ENCODE results near the gene PPP2CA. TPM values are rescaled to one million over a fixed set of nuclear protein-coding genes. Genes with fewer than 3 reads are reported as not detected.

The PPP2CA gene
- total and polyA plus RNA-seq, 9 of the 15 experiments (the other 6 are each of a cell fraction or from before 2014, with no cell fraction given) = 23.0 to 257 (median 109) TPM

DNA sequence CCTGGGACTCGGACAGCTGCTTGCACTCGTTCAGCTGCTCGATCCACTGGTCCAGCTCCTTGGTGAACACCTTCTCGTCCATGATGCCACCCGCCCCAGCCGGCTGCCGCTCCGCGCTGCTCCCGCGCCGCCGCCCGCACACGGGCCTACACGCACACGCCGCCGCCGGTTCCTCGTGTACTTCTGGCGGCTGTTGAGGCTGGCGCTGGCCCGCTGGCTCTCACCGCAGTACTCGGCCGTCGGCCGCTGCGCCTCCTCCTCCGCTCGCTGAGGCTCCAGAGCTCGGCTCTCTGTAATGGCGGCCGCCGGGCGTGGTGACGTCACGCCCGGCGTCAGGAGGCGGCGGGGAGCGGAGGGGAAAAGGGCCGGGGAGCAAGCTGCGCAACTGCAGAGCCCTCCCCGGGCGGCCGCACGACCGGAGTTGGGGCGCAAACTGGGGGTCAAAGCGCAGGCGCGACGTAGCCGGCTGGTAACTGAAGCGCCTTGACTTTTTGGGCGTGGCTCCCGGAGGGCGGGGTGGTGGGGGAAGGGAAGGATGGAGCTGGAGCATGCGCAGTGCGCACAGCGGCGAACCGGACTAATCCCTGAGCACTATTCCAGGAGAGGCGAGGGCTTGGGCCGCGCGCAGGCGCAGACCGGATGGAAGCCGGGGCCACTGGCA, at the start of gene PPP2CA (continued):
- 0 out of 2 replicates have a peak, but pooled peaks have one; percentile 4 for TF ChIP-seq MAX (CRISPR knock-in tag; IDR thresholded peaks at IDR 0.05)
- no peak for TF ChIP-seq NFE2 (IDR thresholded peaks at IDR 0.05; ENCODE audit: low read depth)
- peak; percentile 58 for TF ChIP-seq EGR1 (conservative IDR thresholded peaks at IDR 0.05)
- TF ChIP-seq AFF1 (IDR thresholded peaks at IDR 0.05; ENCODE audit: low read depth in 1 of 2, partially characterized antibody in 2 of 2) = no peak
- peak; percentile 91 for TF ChIP-seq RBBP5 (IDR thresholded peaks at IDR 0.05; ENCODE audit: borderline replicate concordance, insufficient read depth, low read length, poor library complexity, severe bottlenecking)
- TF ChIP-seq CREM (IDR thresholded peaks at IDR 0.05; ENCODE audit: low read depth) = peak; percentile 90
- peak; percentile 100 for TF ChIP-seq NRF1 (conservative IDR thresholded peaks at IDR 0.05 in 1 of 2, IDR thresholded peaks at IDR 0.05 in 1 of 2)
- TF ChIP-seq ESRRB (CRISPR knock-in tag; IDR thresholded peaks at IDR 0.05; ENCODE audit: borderline replicate concordance) = no peak
- TF ChIP-seq CXXC5 (CRISPR knock-in tag; IDR thresholded peaks at IDR 0.05) = peak; percentile 90
- TF ChIP-seq, protein P1, sequence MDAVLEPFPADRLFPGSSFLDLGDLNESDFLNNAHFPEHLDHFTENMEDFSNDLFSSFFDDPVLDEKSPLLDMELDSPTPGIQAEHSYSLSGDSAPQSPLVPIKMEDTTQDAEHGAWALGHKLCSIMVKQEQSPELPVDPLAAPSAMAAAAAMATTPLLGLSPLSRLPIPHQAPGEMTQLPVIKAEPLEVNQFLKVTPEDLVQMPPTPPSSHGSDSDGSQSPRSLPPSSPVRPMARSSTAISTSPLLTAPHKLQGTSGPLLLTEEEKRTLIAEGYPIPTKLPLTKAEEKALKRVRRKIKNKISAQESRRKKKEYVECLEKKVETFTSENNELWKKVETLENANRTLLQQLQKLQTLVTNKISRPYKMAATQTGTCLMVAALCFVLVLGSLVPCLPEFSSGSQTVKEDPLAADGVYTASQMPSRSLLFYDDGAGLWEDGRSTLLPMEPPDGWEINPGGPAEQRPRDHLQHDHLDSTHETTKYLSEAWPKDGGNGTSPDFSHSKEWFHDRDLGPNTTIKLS (IDR thresholded peaks at IDR 0.05; ENCODE audit: borderline replicate concordance, low read depth) = peak; percentile 19; the same call in 1 of the 2 replicates
- no peak; the same call in none of the 2 replicates for TF ChIP-seq CBX1 (IDR thresholded peaks at IDR 0.05; ENCODE audit: low read depth)
- 0 out of 2 replicates have a peak, but pooled peaks have one; percentile 14 for TF ChIP-seq NCOA6 (IDR thresholded peaks at IDR 0.05)
- no peak for TF ChIP-seq TSHZ1 (CRISPR knock-in tag; IDR thresholded peaks at IDR 0.05)
- no peak for TF ChIP-seq GTF2F1 (IDR thresholded peaks at IDR 0.05; ENCODE audit: low read depth, low read length)
- TF ChIP-seq ARHGAP35 (IDR thresholded peaks at IDR 0.05; ENCODE audit: partially characterized antibody) = no peak
- no peak; the same call in 1 of the 2 replicates for TF ChIP-seq TEAD4 (IDR thresholded peaks at IDR 0.05; ENCODE audit: low read length)
- no peak for TF ChIP-seq TEAD4 (CRISPR knock-in tag; IDR thresholded peaks at IDR 0.05; ENCODE audit: borderline replicate concordance)
- no peak for TF ChIP-seq POLR2H (tag; IDR thresholded peaks at IDR 0.05; ENCODE audit: low read depth)

Data from K562 (cell line).